Activated CD8-positive, alpha-beta T cell treated with anti-CD3 and anti-CD28 coated beads, Interleukin-2, amount 10 ng/mL, durations not matched to agents 7 days and 5 days (primary cell): ENCODE results near the gene ABCB1. TPM values are rescaled to one million over a fixed set of nuclear protein-coding genes. Genes with fewer than 3 reads are reported as not detected.
A peak's percentile ranks its signal among the peaks of the same experiment; 100 is the strongest.

Source experiments
- ATAC-seq: fragments of 150-1000 bp; cut with Tn5 transposase; one replicate; pipeline ENCODE4 v1.10.0; 2021; ENCODE audit warnings: moderate library complexity
- CTCF ChIA-PET: fragments of 350-600 bp; sonication (Branson Sonifier 250); formaldehyde crosslinking; loops from one replicate; lab custom pipeline; 2021; ENCODE audit warnings: antibody characterized with exemption; lab: Charles Lee
- POLR2A ChIA-PET: fragments of 350-600 bp; sonication (Branson Sonifier 250); formaldehyde crosslinking; loops from one replicate; lab custom pipeline; 2021; ENCODE audit warnings: antibody characterized with exemption; lab: Charles Lee
- DNase-seq: peaks from one replicate; pipeline ENCODE4 v3.0.0-alpha.2; 2020
- H3K27ac Mint-ChIP-seq: one replicate; pipeline ENCODE4 v1.8.0; 2021; ENCODE audit warnings: mild to moderate bottlenecking, mixed read lengths
- H3K27me3 Mint-ChIP-seq: one replicate; pipeline ENCODE4 v1.8.0; 2021; ENCODE audit warnings: low read depth, mixed read lengths
- H3K36me3 Mint-ChIP-seq: one replicate; pipeline ENCODE4 v1.8.0; 2021; ENCODE audit warnings: low read depth, mixed read lengths
- H3K4me1 Mint-ChIP-seq: one replicate; pipeline ENCODE4 v1.8.0; 2021; ENCODE audit warnings: low read depth, mixed read lengths
- H3K4me3 Mint-ChIP-seq: one replicate; pipeline ENCODE4 v1.8.0; 2021; ENCODE audit warnings: mild to moderate bottlenecking, mixed read lengths
- H3K9me3 Mint-ChIP-seq: one replicate; pipeline ENCODE4 v1.8.0; 2022; ENCODE audit warnings: mixed read lengths; ENCODE audit not compliant: insufficient read depth
- total RNA-seq, 2 experiments: library from RNA; stranded (reverse); gene quantifications; one replicate each; pipeline ENCODE4 v1.2.3, GENCODE V29; 2021

ABCB1 gene
- total RNA-seq, 2 experiments from 2014 or later: 2.8 to 4.8 TPM

- H3K4me1 Mint-ChIP-seq: peaks cover 18% of the 10 kb centered on the region
- H3K27ac Mint-ChIP-seq: no peak overlapping the region
- H3K27me3 Mint-ChIP-seq: peaks cover 25% of the 10 kb centered on the region
- H3K9me3 Mint-ChIP-seq: no peaks in the 10 kb centered on the region
- ChIA-PET CTCF (interaction anchor here (1.6 kb wide), 1 partner anchor 18 kb away, joined by 4 read pairs; no protein-coding TSS in a partner anchor), POLR2A (no interaction called here)
- ATAC-seq: no peak
- H3K36me3 Mint-ChIP-seq: no peaks in the 10 kb centered on the region
- no peak overlapping the region for H3K4me3 Mint-ChIP-seq
- no peak for DNase-seq
These were observed 3.6 kb upstream of the ABCB1 start for GRCh38 chr7:87604264-87604663.

GRCh38 chr7:87599336-87599735 is 1.3 kb downstream of the ABCB1 start:
- peak overlapping the region; percentile 3 for H3K27ac Mint-ChIP-seq
- peaks cover 34% of the 10 kb centered on the region for H3K4me1 Mint-ChIP-seq
- H3K9me3 Mint-ChIP-seq: no peaks in the 10 kb centered on the region
- DNase-seq (peak; percentile 69), ATAC-seq (peak; percentile 57)
- no peaks in the 10 kb centered on the region for H3K36me3 Mint-ChIP-seq
- POLR2A ChIA-PET: interaction anchor here (0.9 kb wide), 1 partner anchor 20 kb away, joined by 3 read pairs; no protein-coding TSS in a partner anchor
- peaks cover 17% of the 10 kb centered on the region for H3K27me3 Mint-ChIP-seq
- peak overlapping the region; percentile 47 for H3K4me3 Mint-ChIP-seq
- CTCF ChIA-PET: interaction anchor here (0.6 to 3.0 kb wide), 11 partner anchors 10 to 446 kb away, joined by 3 to 19 read pairs (median 5); no protein-coding TSS in a partner anchor

GRCh38 chr7:87598234-87599009 is 2.3 kb downstream of the ABCB1 start:
- H3K4me1 Mint-ChIP-seq: peaks cover 34% of the 10 kb centered on the region
- ATAC-seq (no peak), DNase-seq (no peak)
- ChIA-PET POLR2A (no interaction called here), CTCF (interaction anchor here (1.1 to 3.0 kb wide), 3 partner anchors 34 to 93 kb away, joined by 4 to 19 read pairs (median 15); no protein-coding TSS in a partner anchor)
- H3K4me3 Mint-ChIP-seq: peak overlapping the region; percentile 49
- H3K9me3 Mint-ChIP-seq: no peaks in the 10 kb centered on the region
- peaks cover 13% of the 10 kb centered on the region for H3K27me3 Mint-ChIP-seq
- H3K36me3 Mint-ChIP-seq: no peaks in the 10 kb centered on the region
- no peak overlapping the region for H3K27ac Mint-ChIP-seq

GRCh38 chr7:87596696-87597095 is 4.0 kb downstream of the ABCB1 start:
- H3K4me3 Mint-ChIP-seq: no peak overlapping the region
- H3K36me3 Mint-ChIP-seq: no peaks in the 10 kb centered on the region
- peaks cover 34% of the 10 kb centered on the region for H3K4me1 Mint-ChIP-seq
- peaks cover 5% of the 10 kb centered on the region for H3K27me3 Mint-ChIP-seq
- DNase-seq: no peak
- H3K9me3 Mint-ChIP-seq: no peaks in the 10 kb centered on the region
- CTCF ChIA-PET: no interaction called here
- no peak for ATAC-seq
- H3K27ac Mint-ChIP-seq: no peak overlapping the region
- POLR2A ChIA-PET: no interaction called here

GRCh38 chr7:87596136-87596535 is 4.5 kb downstream of the ABCB1 start:
- CTCF ChIA-PET: no interaction called here
- Mint-ChIP-seq H3K27me3 (peaks cover 3% of the 10 kb centered on the region), H3K4me3 (no peak overlapping the region), H3K27ac (no peak overlapping the region), H3K9me3 (no peaks in the 10 kb centered on the region), H3K4me1 (peaks cover 30% of the 10 kb centered on the region), H3K36me3 (no peaks in the 10 kb centered on the region)
- POLR2A ChIA-PET: no interaction called here
- DNase-seq (no peak), ATAC-seq (no peak)

GRCh38 chr7:87592300-87592699 is 8.4 kb downstream of the ABCB1 start:
- DNase-seq (no peak), ATAC-seq (no peak)
- Mint-ChIP-seq H3K36me3 (no peaks in the 10 kb centered on the region), H3K9me3 (no peaks in the 10 kb centered on the region), H3K4me3 (no peak overlapping the region), H3K27me3 (no peaks in the 10 kb centered on the region), H3K27ac (no peak overlapping the region), H3K4me1 (peaks cover 14% of the 10 kb centered on the region)
- POLR2A ChIA-PET: no interaction called here
- CTCF ChIA-PET: interaction anchor here (1.5 to 1.7 kb wide), 2 partner anchors 9 to 86 kb away, joined by 3 read pairs; partner anchors contain the start of gene ABCB1

GRCh38 chr7:87591211-87591610 is 9.5 kb downstream of the ABCB1 start:
- Mint-ChIP-seq H3K27ac (no peak overlapping the region), H3K9me3 (no peaks in the 10 kb centered on the region), H3K27me3 (no peaks in the 10 kb centered on the region), H3K4me1 (peaks cover 13% of the 10 kb centered on the region), H3K36me3 (no peaks in the 10 kb centered on the region), H3K4me3 (no peak overlapping the region)
- ATAC-seq: no peak
- POLR2A ChIA-PET: no interaction called here
- DNase-seq: no peak
- CTCF ChIA-PET: interaction anchor here (1.5 kb wide), 1 partner anchor 9 kb away, joined by 4 read pairs; the partner anchor contains the start of gene ABCB1

- ATAC-seq: peak; percentile 76
- Mint-ChIP-seq H3K27ac (no peak overlapping the region), H3K36me3 (no peaks in the 10 kb centered on the region), H3K27me3 (no peaks in the 10 kb centered on the region), H3K4me1 (peaks cover 17% of the 10 kb centered on the region), H3K9me3 (no peaks in the 10 kb centered on the region), H3K4me3 (no peak overlapping the region)
- DNase-seq: no peak
- ChIA-PET CTCF (interaction anchor here (1.5 kb wide), 1 partner anchor 10 kb away, joined by 4 read pairs; the partner anchor contains the start of gene ABCB1), POLR2A (no interaction called here)
These were observed 10.1 kb downstream of the ABCB1 start for GRCh38 chr7:87590578-87590977.

GRCh38 chr7:87589631-87590030 is 11.1 kb downstream of the ABCB1 start:
- Mint-ChIP-seq H3K27me3 (no peaks in the 10 kb centered on the region), H3K9me3 (no peaks in the 10 kb centered on the region), H3K36me3 (peaks cover 4% of the 10 kb centered on the region), H3K4me1 (peaks cover 16% of the 10 kb centered on the region), H3K4me3 (no peak overlapping the region), H3K27ac (no peak overlapping the region)
- ATAC-seq (no peak), DNase-seq (no peak)
- ChIA-PET CTCF (interaction anchor here (0.8 kb wide), 1 partner anchor 10 kb away, joined by 5 read pairs; no protein-coding TSS in a partner anchor), POLR2A (interaction anchor here (2.7 kb wide), 1 partner anchor 11 kb away, joined by 9 read pairs; the partner anchor contains the start of gene ABCB1)

GRCh38 chr7:87581723-87582122 is 19.0 kb downstream of the ABCB1 start:
- no peaks in the 10 kb centered on the region for H3K9me3 Mint-ChIP-seq
- ATAC-seq: no peak
- POLR2A ChIA-PET: no interaction called here
- no peaks in the 10 kb centered on the region for H3K27me3 Mint-ChIP-seq
- H3K4me3 Mint-ChIP-seq: no peak overlapping the region
- peaks cover 5% of the 10 kb centered on the region for H3K36me3 Mint-ChIP-seq
- no peak for DNase-seq
- peaks cover 10% of the 10 kb centered on the region for H3K4me1 Mint-ChIP-seq
- H3K27ac Mint-ChIP-seq: no peak overlapping the region
- CTCF ChIA-PET: no interaction called here

- H3K9me3 Mint-ChIP-seq: no peaks in the 10 kb centered on the region
- peaks cover 4% of the 10 kb centered on the region for H3K4me1 Mint-ChIP-seq
- H3K36me3 Mint-ChIP-seq: peaks cover 5% of the 10 kb centered on the region
- no peaks in the 10 kb centered on the region for H3K27me3 Mint-ChIP-seq
- POLR2A ChIA-PET: no interaction called here
- ATAC-seq (no peak), DNase-seq (no peak)
- CTCF ChIA-PET: no interaction called here
- no peak overlapping the region for H3K4me3 Mint-ChIP-seq
- no peak overlapping the region for H3K27ac Mint-ChIP-seq
These were observed 20.0 kb downstream of the ABCB1 start for GRCh38 chr7:87580636-87581035.

GRCh38 chr7:87575521-87575920 is 25.2 kb downstream of the ABCB1 start:
- Mint-ChIP-seq H3K4me1 (peaks cover 9% of the 10 kb centered on the region), H3K27me3 (no peaks in the 10 kb centered on the region), H3K36me3 (no peaks in the 10 kb centered on the region), H3K4me3 (no peak overlapping the region), H3K27ac (no peak overlapping the region), H3K9me3 (no peaks in the 10 kb centered on the region)
- POLR2A ChIA-PET: no interaction called here
- ATAC-seq (no peak), DNase-seq (no peak)
- CTCF ChIA-PET: interaction anchor here (2.2 kb wide), 1 partner anchor 25 kb away, joined by 7 read pairs; the partner anchor contains the start of gene ABCB1
